Pancreas (tissue), 10 donors: Measurements from ENCODE around the gene DGKG. TPM values are rescaled to one million over a fixed set of nuclear protein-coding genes. Genes with fewer than 3 reads are reported as not detected.
A peak's percentile ranks its signal among the peaks of the same experiment; 100 is the strongest.

ENCODE experiments used
- ATAC-seq, 4 donors: fragments of 200-7000 bp; cut with Tn5 transposase; one replicate each; pipeline versions ENCODE4 v1.8.0 to v1.9.1; 2020; ENCODE audit warnings: mild to moderate bottlenecking in 4 of 4, moderate library complexity in 4 of 4
- DNase-seq, 6 donors: peaks; one replicate each; pipeline ENCODE4 v3.0.0-alpha.2; 2020
- FAIRE-seq: peaks from 2 replicates; lab custom pipeline; 2012; peaks lifted over from hg19 to GRCh38; lab: Jason Lieb, UNC
- H3K27ac ChIP-seq, 4 donors: fragments of 200-600 bp; sonication (generic); 1 replicate in 3 of 4; 2 replicates in 1 of 4; pipeline versions ENCODE4 v1.5.0 to v1.8.0; 2020
- H3K27me3 ChIP-seq, 4 donors: fragments of 200-600 bp; one replicate each; pipeline ENCODE4 v1.8.0; 2021
- H3K36me3 ChIP-seq, 3 donors: fragments of 200-600 bp; sonication (generic) in 1 of 3; one replicate each; pipeline versions ENCODE4 v1.5.0 to v1.8.0; 2020 to 2021
- H3K4me1 ChIP-seq, 3 donors: fragments of 200-600 bp; one replicate each; pipeline ENCODE4 v1.8.0; 2021
- H3K4me3 ChIP-seq, 4 donors: fragments of 200-600 bp; sonication (generic) in 2 of 4; one replicate each; pipeline versions ENCODE4 v1.5.0 to v1.8.0; 2020 to 2021
- H3K9me3 ChIP-seq, 4 donors: fragments of 200-600 bp; one replicate each; pipeline ENCODE4 v1.8.0; 2021
- WGBS, 2 donors: extraction: QIAGEN DNeasy Blood & Tissue Kit; methylation state at CpG; one replicate each; pipeline ENCODE4 v1.1.7; 2013; 5-methylcytosine and 5-hydroxymethylcytosine counted together
- intact Hi-C, 3 donors: fragments of 100-400 bp; cut with DNase I; formaldehyde crosslinking; loops; one replicate each; pipeline versions ENCODE4 v1.11.1 to v1.14.2; 2022
- polyA plus RNA-seq, 2 donors: library from polyadenylated mRNA; stranded (reverse); fragments of 200-250 nt; gene quantifications; one replicate each; pipeline ENCODE4 v1.2.3, GENCODE V29; 2013
- total RNA-seq, 6 donors: library from RNA; stranded (reverse); fragmentation: NEBNext Ultra II Directional in 4 of 6; extraction: Animal tissue kit (Norgen Biotek cat#: 25700) in 4 of 6; gene quantifications; one replicate each; pipeline versions ENCODE4 v1.2.1 to v1.2.4, GENCODE V29; 2021 to 2023
- TF ChIP-seq, protein P1 (sequence below), 4 donors: fragments of 200-600 bp; sonication (generic) in 3 of 4; IDR thresholded peaks; one replicate each; pipeline versions ENCODE4 v1.5.0 to v1.8.0; 2021; ENCODE audit warnings: antibody characterized with exemption in 4 of 4
- donor health status: healthy with polysubstance abuse.
- donor health status: DM: no; HTN: no; CAD: no; lungs with moderate emphysema.
- donor health status: DM: no; HTN: no; CAD: no.
- donor health status: control.
- donor health status: control.
- donor health status: Bipolar disorder and iron deficiency.
- donor health status: DM: yes; HTN: yes; CAD: no.
- donor health status: DM: no; HTN: no; CAD: no.
- donor health status: DM: no; HTN: no; CAD: no.
- donor health status: DM: yes; HTN: yes; CAD: no.

The DGKG gene
- total and polyA plus RNA-seq, 8 donors, result 0.16 to 2.0 (median 0.88) TPM

GRCh38 chr3:186127463-186127862 lies 234.6 kb downstream of the DGKG start:
- WGBS, 2 donors, result 80 to 83% methylated on average over 6 to 7 of the region's 7 CpGs
- no peaks in the 10 kb centered on the region for H3K36me3 ChIP-seq
- no peak for ATAC-seq
- no peak overlapping the region for H3K4me3 ChIP-seq
- FAIRE-seq, result no peak
- H3K27ac ChIP-seq, result no peak overlapping the region
- DNase-seq, result no peak
- intact Hi-C loops, result no loop called here
- H3K4me1 ChIP-seq, result peaks cover 0 to 17% (median 11%) of the 10 kb centered on the region in 3 donors
- H3K9me3 ChIP-seq, result no peaks in the 10 kb centered on the region
- TF ChIP-seq, protein P1, sequence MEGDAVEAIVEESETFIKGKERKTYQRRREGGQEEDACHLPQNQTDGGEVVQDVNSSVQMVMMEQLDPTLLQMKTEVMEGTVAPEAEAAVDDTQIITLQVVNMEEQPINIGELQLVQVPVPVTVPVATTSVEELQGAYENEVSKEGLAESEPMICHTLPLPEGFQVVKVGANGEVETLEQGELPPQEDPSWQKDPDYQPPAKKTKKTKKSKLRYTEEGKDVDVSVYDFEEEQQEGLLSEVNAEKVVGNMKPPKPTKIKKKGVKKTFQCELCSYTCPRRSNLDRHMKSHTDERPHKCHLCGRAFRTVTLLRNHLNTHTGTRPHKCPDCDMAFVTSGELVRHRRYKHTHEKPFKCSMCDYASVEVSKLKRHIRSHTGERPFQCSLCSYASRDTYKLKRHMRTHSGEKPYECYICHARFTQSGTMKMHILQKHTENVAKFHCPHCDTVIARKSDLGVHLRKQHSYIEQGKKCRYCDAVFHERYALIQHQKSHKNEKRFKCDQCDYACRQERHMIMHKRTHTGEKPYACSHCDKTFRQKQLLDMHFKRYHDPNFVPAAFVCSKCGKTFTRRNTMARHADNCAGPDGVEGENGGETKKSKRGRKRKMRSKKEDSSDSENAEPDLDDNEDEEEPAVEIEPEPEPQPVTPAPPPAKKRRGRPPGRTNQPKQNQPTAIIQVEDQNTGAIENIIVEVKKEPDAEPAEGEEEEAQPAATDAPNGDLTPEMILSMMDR (IDR thresholded peaks at IDR 0.05), result no peak
- no peaks in the 10 kb centered on the region for H3K27me3 ChIP-seq

- DNase-seq (no peak), ATAC-seq (no peak), FAIRE-seq (no peak)
- no peaks in the 10 kb centered on the region for H3K36me3 ChIP-seq
- intact Hi-C loops, result no loop called here
- H3K4me1 ChIP-seq, result peaks cover 0 to 13% (median 0%) of the 10 kb centered on the region in 3 donors
- H3K27me3 ChIP-seq, result no peaks in the 10 kb centered on the region
- H3K9me3 ChIP-seq, result no peaks in the 10 kb centered on the region
- TF ChIP-seq, protein P1 (IDR thresholded peaks at IDR 0.05), result no peak
- 94 to 99% methylated on average over 2 of the region's 2 CpGs for WGBS, 2 donors
- peak overlapping the region; percentile 37 to 84 (median 58) for H3K27ac ChIP-seq
- H3K4me3 ChIP-seq, result no peak overlapping the region
Measured at GRCh38 chr3:186125118-186125517, 236.9 kb downstream of the DGKG start.

- Histone ChIP-seq H3K4me3 (no peak overlapping the region), H3K9me3 (no peaks in the 10 kb centered on the region), H3K36me3 (no peaks in the 10 kb centered on the region), H3K4me1 (peaks cover 0 to 13% (median 0%) of the 10 kb centered on the region in 3 donors), H3K27ac (peak overlapping the region; percentile 37 to 84 (median 58)), H3K27me3 (no peaks in the 10 kb centered on the region)
- TF ChIP-seq, protein P1 (IDR thresholded peaks at IDR 0.05), result no peak
- peak in 3 of 6 donors; percentile 40 to 65 (median 42) for DNase-seq
- WGBS, 2 donors, result 27 to 32% methylated on average over 5 of the region's 5 CpGs
- ATAC-seq, result peak; percentile 33 to 73 (median 67)
- intact Hi-C loops, result no loop called here
- no peak for FAIRE-seq
Measured at GRCh38 chr3:186124592-186124991, 237.4 kb downstream of the DGKG start.

- Histone ChIP-seq H3K4me1 (peaks cover 0 to 15% (median 0%) of the 10 kb centered on the region in 3 donors), H3K36me3 (no peaks in the 10 kb centered on the region), H3K4me3 (peak overlapping the region in 1 of 4 donors; percentile 18), H3K27me3 (no peaks in the 10 kb centered on the region), H3K9me3 (no peaks in the 10 kb centered on the region), H3K27ac (peak overlapping the region; percentile 37 to 84 (median 74))
- intact Hi-C loops, result no loop called here
- WGBS, 2 donors, result 33 to 35% methylated on average over 5 of the region's 5 CpGs
- TF ChIP-seq, protein P1 (IDR thresholded peaks at IDR 0.05), result no peak
- ATAC-seq (no peak), DNase-seq (no peak), FAIRE-seq (no peak)
Measured at GRCh38 chr3:186123012-186123411, 239.0 kb downstream of the DGKG start.

DNA sequence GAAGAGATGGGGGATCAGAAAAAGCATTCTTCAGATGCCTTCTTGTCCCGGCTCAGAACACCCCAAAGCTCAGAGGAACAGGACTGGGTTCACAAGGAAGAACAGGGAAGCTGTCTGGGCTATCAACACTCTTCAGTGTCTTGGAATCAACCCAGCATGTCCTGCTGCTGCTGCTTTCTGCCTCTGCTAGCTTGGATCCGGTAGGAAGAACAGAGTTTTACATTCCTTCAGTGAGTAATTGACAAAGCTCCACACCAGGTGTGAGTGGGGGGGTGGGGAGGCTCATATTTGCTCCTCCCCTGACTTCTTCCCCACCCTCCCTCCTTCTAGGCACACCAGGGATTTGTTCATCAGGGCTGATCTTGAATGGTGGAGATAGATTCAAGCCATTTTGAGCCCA lies 240.1 kb downstream of the DGKG start:
- peak; percentile 81 to 84 (median 81) for ATAC-seq
- H3K27ac ChIP-seq, result peak overlapping the region; percentile 70 to 84 (median 74)
- H3K4me1 ChIP-seq, result peaks cover 0 to 15% (median 0%) of the 10 kb centered on the region in 3 donors
- peak overlapping the region in 2 of 4 donors; percentile 28 to 30 for H3K4me3 ChIP-seq
- no peaks in the 10 kb centered on the region for H3K9me3 ChIP-seq
- no peaks in the 10 kb centered on the region for H3K36me3 ChIP-seq
- no peak for FAIRE-seq
- intact Hi-C loops, result no loop called here
- DNase-seq, result peak in 5 of 6 donors; percentile 64 to 88 (median 79)
- 8 to 12% methylated on average over 2 of the region's 2 CpGs for WGBS, 2 donors
- TF ChIP-seq, protein P1 (IDR thresholded peaks at IDR 0.05), result no peak
- no peaks in the 10 kb centered on the region for H3K27me3 ChIP-seq
